HCT116 (cell line): ENCODE measurements around the gene OLAH. TPM values are rescaled to one million over a fixed set of nuclear protein-coding genes. Genes with fewer than 3 reads are reported as not detected.

Source experiments
- ATAC-seq: fragments of 200-7000 bp; cut with Tn5 transposase; 2 replicates; pipeline ENCODE4 v1.9.1; 2020; ENCODE audit warnings: mild to moderate bottlenecking, moderate library complexity
- BruUV-seq: library from RNA; stranded (reverse); fragments of 400-500 nt; replicated peaks from 2 replicates; lab custom pipeline; 2021; lab: Mats Ljungman, UMichigan
- CTCF ChIA-PET: fragments of 300-600 bp; sonication (Branson Sonifier 250); formaldehyde crosslinking; loops from one replicate; lab custom pipeline; 2021; ENCODE audit warnings: antibody characterized with exemption; lab: Charles Lee
- POLR2A ChIA-PET: fragments of 300-600, 350-600 bp; sonication (Branson Sonifier 250); formaldehyde crosslinking; loops from one replicate; lab custom pipeline; 2021; ENCODE audit warnings: antibody characterized with exemption; lab: Charles Lee
- RAD21 ChIA-PET, 2 experiments: fragments of 300-600 bp; sonication (Branson Sonifier 250); formaldehyde crosslinking; loops; one replicate each; lab custom pipeline; 2023; ENCODE audit warnings: low total read pairs in 2 of 2; ENCODE audit not compliant: uncharacterized antibody in 2 of 2, unreplicated experiment in 2 of 2, low non-redundant PET in 1 of 2; lab: Charles Lee
- DNase-seq: peaks from one replicate; pipeline ENCODE4 v3.0.0-alpha.2; 2010; ENCODE audit warnings: low read depth, low spot score
- H2AFZ ChIP-seq: fragments of 200-600 bp; shearing (Covaris generic), sonication (generic); 2 replicates; pipeline ENCODE4 v1.6.1; 2017; ENCODE audit warnings: low read depth, mixed run types, mixed read lengths, antibody characterized with exemption, low read length; ENCODE audit not compliant: poor library complexity, severe bottlenecking
- H3K27ac ChIP-seq: 2 replicates; pipeline ENCODE4 v1.5.1; 2012; ENCODE audit warnings: low read depth, low read length
- H3K27me3 ChIP-seq: fragments of 200-600 bp; sonication (generic); 2 replicates; pipeline ENCODE4 v1.6.1; 2016; ENCODE audit warnings: mixed run types, low read length, mixed read lengths; ENCODE audit not compliant: insufficient read depth
- H3K36me3 ChIP-seq, 2 experiments: fragments of 200-500 bp in 1 of 2; fragments of 200-600 bp in 1 of 2; sonication (Bioruptor generic) in 1 of 2; sonication (generic) in 1 of 2; 2 replicates each; pipeline versions ENCODE4 v1.5.1 to v1.6.1; 2014 to 2016; ENCODE audit warnings: low read length in 2 of 2, inconsistent platforms in 1 of 2, mixed read lengths in 1 of 2, mixed run types in 1 of 2; ENCODE audit not compliant: insufficient read depth in 2 of 2, control insufficient read depth in 1 of 2
- H3K4me1 ChIP-seq, 2 experiments: fragments of 200-600 bp in 1 of 2; sonication (generic) in 1 of 2; 2 replicates each; pipeline versions ENCODE4 v1.5.1 to v1.6.1; 2012 to 2017; ENCODE audit warnings: low read length in 2 of 2, inconsistent platforms in 1 of 2, mild to moderate bottlenecking in 1 of 2, mixed read lengths in 1 of 2, mixed run types in 1 of 2, moderate library complexity in 1 of 2; ENCODE audit not compliant: insufficient read depth in 2 of 2, control insufficient read depth in 1 of 2
- H3K4me2 ChIP-seq: fragments of 200-600 bp; sonication (generic); 2 replicates; pipeline ENCODE4 v1.6.1; 2017; ENCODE audit warnings: mixed run types, low read length, mixed read lengths
- H3K4me3 ChIP-seq, 2 experiments: fragments of 200-600 bp in 1 of 2; sonication (generic) in 1 of 2; replicated peaks in 1 of 2; 2 replicates each; pipeline ENCODE4 v1.5.1; 2011 to 2016; ENCODE audit warnings: low read length in 2 of 2, control low read depth in 1 of 2, low read depth in 1 of 2, mild to moderate bottlenecking in 1 of 2, mixed read lengths in 1 of 2, mixed run types in 1 of 2
- H3K79me2 ChIP-seq: fragments of 200-600 bp; sonication (generic); 2 replicates; pipeline ENCODE4 v1.6.1; 2017; ENCODE audit warnings: mild to moderate bottlenecking, mixed run types, low read length, moderate library complexity, mixed read lengths; ENCODE audit not compliant: insufficient read depth
- H3K9ac ChIP-seq: fragments of 200-600 bp; sonication (generic); 2 replicates; pipeline ENCODE4 v1.6.1; 2016; ENCODE audit warnings: low read length, mixed read lengths
- H3K9me2 ChIP-seq: fragments of 200-600 bp; sonication (generic), shearing (Covaris generic); 2 replicates; pipeline ENCODE4 v1.6.1; 2017; ENCODE audit warnings: mixed run types, mild to moderate bottlenecking, moderate library complexity; ENCODE audit not compliant: insufficient read depth
- H3K9me3 ChIP-seq, 2 experiments: fragments of 200-500 bp in 1 of 2; fragments of 200-600 bp in 1 of 2; sonication (Bioruptor generic) in 1 of 2; sonication (generic) in 1 of 2; 2 replicates each; pipeline ENCODE4 v1.6.1; 2014 to 2017; ENCODE audit warnings: low read length in 2 of 2, mixed read lengths in 2 of 2, inconsistent platforms in 1 of 2, low read depth in 1 of 2, mild to moderate bottlenecking in 1 of 2, mixed run types in 1 of 2, moderate library complexity in 1 of 2; ENCODE audit not compliant: control insufficient read depth in 1 of 2, insufficient read depth in 1 of 2
- H4K20me1 ChIP-seq: fragments of 200-600 bp; sonication (generic), shearing (Covaris generic); 2 replicates; pipeline ENCODE4 v1.6.1; 2017; ENCODE audit warnings: mixed run types, mild to moderate bottlenecking, moderate library complexity; ENCODE audit not compliant: insufficient read depth
- ATF3 ChIP-seq: IDR thresholded peaks from 2 replicates; pipeline ENCODE4 v1.6.1; 2012
- CBX3 ChIP-seq: IDR thresholded peaks from 2 replicates; pipeline ENCODE4 v1.6.1; 2012; ENCODE audit warnings: low read depth
- CEBPB ChIP-seq: IDR thresholded peaks from 2 replicates; pipeline ENCODE4 v1.6.1; 2012; ENCODE audit warnings: low read depth
- EGR1 ChIP-seq: IDR thresholded peaks from 2 replicates; pipeline ENCODE4 v1.6.1; 2012; ENCODE audit warnings: low read depth
- ELF1 ChIP-seq: IDR thresholded peaks from 2 replicates; pipeline ENCODE4 v1.6.1; 2012; ENCODE audit warnings: low read depth, borderline replicate concordance
- EZH2 ChIP-seq: fragments of 200-600 bp; sonication (generic); IDR thresholded peaks from 2 replicates; pipeline ENCODE4 v1.6.1; 2017; ENCODE audit warnings: antibody characterized with exemption, mixed run types
- EZH2phosphoT487 ChIP-seq: fragments of 200-600 bp; IDR thresholded peaks from 2 replicates; pipeline ENCODE4 v1.6.1; 2018; ENCODE audit warnings: antibody characterized with exemption, borderline replicate concordance
- FOSL1 ChIP-seq: IDR thresholded peaks from 2 replicates; pipeline ENCODE4 v1.6.1; 2012; ENCODE audit warnings: low read depth
- JUND ChIP-seq: IDR thresholded peaks from 2 replicates; pipeline ENCODE4 v1.6.1; 2012
- POLR2A ChIP-seq: IDR thresholded peaks from 2 replicates; pipeline ENCODE4 v1.7.0; 2011; ENCODE audit warnings: borderline replicate concordance; ENCODE audit not compliant: insufficient read depth, insufficient read length; ENCODE audit errors: extremely low read depth
- RAD21 ChIP-seq: IDR thresholded peaks from 2 replicates; pipeline ENCODE4 v1.6.1; 2012; ENCODE audit warnings: low read depth, mild to moderate bottlenecking
- REST ChIP-seq: IDR thresholded peaks from 2 replicates; pipeline ENCODE4 v1.6.1; 2012; ENCODE audit warnings: low read depth
- SIN3A ChIP-seq: IDR thresholded peaks from 2 replicates; pipeline ENCODE4 v1.6.1; 2012; ENCODE audit warnings: low read depth
- SP1 ChIP-seq: IDR thresholded peaks from 2 replicates; pipeline ENCODE4 v1.6.1; 2012; ENCODE audit warnings: low read depth
- SRF ChIP-seq: IDR thresholded peaks from 2 replicates; pipeline ENCODE4 v1.6.1; 2012; ENCODE audit warnings: low read depth
- TCF7L2 ChIP-seq: IDR thresholded peaks from 2 replicates; pipeline ENCODE4 v1.7.0; 2011; ENCODE audit warnings: borderline replicate concordance, inconsistent platforms; ENCODE audit not compliant: insufficient read depth, insufficient read length; ENCODE audit errors: extremely low read depth
- YY1 ChIP-seq: IDR thresholded peaks from 2 replicates; pipeline ENCODE4 v1.6.1; 2011; ENCODE audit warnings: low read length, low read depth, moderate library complexity, mild to moderate bottlenecking; ENCODE audit not compliant: insufficient replicate concordance; ENCODE audit errors: extremely low read depth
- ZBTB33 ChIP-seq: IDR thresholded peaks from 2 replicates; pipeline ENCODE4 v1.6.1; 2011; ENCODE audit warnings: mild to moderate bottlenecking, low read length, moderate library complexity; ENCODE audit not compliant: insufficient replicate concordance; ENCODE audit errors: extremely low read depth
- ZFX ChIP-seq: fragments of 450-650 bp; IDR thresholded peaks from 2 replicates; pipeline ENCODE4 v1.6.1; 2017
- intact Hi-C: fragments of 100-400 bp; cut with micrococcal nuclease; formaldehyde crosslinking; loops from 2 replicates; pipeline ENCODE4 v1.10.0; 2022
- total RNA-seq: library from RNA; stranded (reverse); gene quantifications from one replicate; pipeline ENCODE4 v1.2.1, GENCODE V29; 2021; ENCODE audit not compliant: unreplicated experiment

The OLAH gene
- total RNA-seq, 1 experiment from 2014 or later = not detected

GRCh38 chr10:15052121-15052520, 8.4 kb downstream of the OLAH start:
- DNase-seq (no peak), ATAC-seq (no peak)
- Histone ChIP-seq H3K9me3 (no peaks in the 10 kb centered on the region), H3K4me1 (no peaks in the 10 kb centered on the region), H3K9me2 (no peaks in the 10 kb centered on the region), H3K27me3 (no peaks in the 10 kb centered on the region), H3K79me2 (no peaks in the 10 kb centered on the region), H3K36me3 (no peaks in the 10 kb centered on the region), H3K4me3 (no peak overlapping the region), H2AFZ (no peak overlapping the region), H4K20me1 (no peaks in the 10 kb centered on the region), H3K27ac (no peak overlapping the region), H3K4me2 (no peak overlapping the region), H3K9ac (no peak overlapping the region)
- ChIA-PET RAD21 (no interaction called here), POLR2A (no interaction called here), CTCF (no interaction called here)
- no peak for TF ChIP-seq ZBTB33
- no peak for TF ChIP-seq POLR2A
- TF ChIP-seq CEBPB = no peak
- no peak for TF ChIP-seq FOSL1
- TF ChIP-seq ELF1 = no peak
- no peak for TF ChIP-seq RAD21
- TF ChIP-seq CBX3 = no peak
- no peak for TF ChIP-seq ZFX
- no peak for TF ChIP-seq TCF7L2
- TF ChIP-seq EZH2phosphoT487 = no peak
- no peak for TF ChIP-seq ATF3
- TF ChIP-seq SRF = no peak
- no peak for TF ChIP-seq SP1
- TF ChIP-seq SIN3A = no peak
- TF ChIP-seq EZH2 = no peak
- no peak for TF ChIP-seq EGR1
- no peak for TF ChIP-seq JUND
- TF ChIP-seq REST = no peak
- no peak for TF ChIP-seq YY1
- no TSS peak for BruUV-seq
- intact Hi-C loops = no loop called here
